ENCODE data around the gene CADM1. TPM values are rescaled to one million over a fixed set of nuclear protein-coding genes. Genes with fewer than 3 reads are reported as not detected.

CADM1 gene
- total RNA-seq, 2 experiments from 2014 or later: 0.52 to 0.80 TPM

- CTCF ChIA-PET: no interaction called here
- POLR2A ChIA-PET: no interaction called here
Observed at GRCh38 chr11:115411120-115411519, 93.1 kb downstream of the CADM1 start.

GRCh38 chr11:115409691-115410220 lies 94.5 kb downstream of the CADM1 start:
- ChIA-PET POLR2A (no interaction called here), CTCF (no interaction called here)

GRCh38 chr11:115409116-115409670 lies 95.0 kb downstream of the CADM1 start:
- ChIA-PET CTCF (no interaction called here), POLR2A (no interaction called here)

- ChIA-PET POLR2A (no interaction called here), CTCF (interaction anchor here (0.6 kb wide), 1 partner anchor 72 kb away, joined by 5 read pairs; no protein-coding TSS in a partner anchor)
Observed at GRCh38 chr11:115408036-115408921, 95.9 kb downstream of the CADM1 start.

GRCh38 chr11:115407496-115407895 lies 96.7 kb downstream of the CADM1 start:
- ChIA-PET POLR2A (no interaction called here), CTCF (interaction anchor here (0.6 kb wide), 1 partner anchor 72 kb away, joined by 5 read pairs; no protein-coding TSS in a partner anchor)

GRCh38 chr11:115406404-115406803 lies 97.8 kb downstream of the CADM1 start:
- POLR2A ChIA-PET: no interaction called here
- CTCF ChIA-PET: interaction anchor here (1.1 kb wide), 1 partner anchor 42 kb away, joined by 4 read pairs; no protein-coding TSS in a partner anchor

GRCh38 chr11:115398333-115399080 lies 105.7 kb downstream of the CADM1 start:
- ChIA-PET CTCF (no interaction called here), POLR2A (no interaction called here)

GRCh38 chr11:115396533-115396932 lies 107.7 kb downstream of the CADM1 start:
- POLR2A ChIA-PET: no interaction called here
- CTCF ChIA-PET: no interaction called here

- ChIA-PET POLR2A (no interaction called here), CTCF (no interaction called here)
Observed at GRCh38 chr11:115393950-115394349, 110.3 kb downstream of the CADM1 start.

GRCh38 chr11:115391598-115391997 lies 112.6 kb downstream of the CADM1 start:
- ChIA-PET CTCF (no interaction called here), POLR2A (no interaction called here)

- CTCF ChIA-PET: no interaction called here
- POLR2A ChIA-PET: no interaction called here
Observed at GRCh38 chr11:115391160-115391559, 113.1 kb downstream of the CADM1 start.

- ChIA-PET CTCF (no interaction called here), POLR2A (no interaction called here)
Observed at GRCh38 chr11:115390441-115390840, 113.8 kb downstream of the CADM1 start.

GRCh38 chr11:115389790-115390189 lies 114.4 kb downstream of the CADM1 start:
- CTCF ChIA-PET: no interaction called here
- POLR2A ChIA-PET: no interaction called here

GRCh38 chr11:115385226-115385625 lies 119.0 kb downstream of the CADM1 start:
- POLR2A ChIA-PET: no interaction called here
- CTCF ChIA-PET: interaction anchor here (0.5 to 0.7 kb wide), 2 partner anchors 123 to 332 kb away, joined by 3 to 4 read pairs; no protein-coding TSS in a partner anchor

- ChIA-PET POLR2A (no interaction called here), CTCF (no interaction called here)
Observed at GRCh38 chr11:115384236-115384635, 120.0 kb downstream of the CADM1 start.

GRCh38 chr11:115383431-115383830 lies 120.8 kb downstream of the CADM1 start:
- POLR2A ChIA-PET: no interaction called here
- CTCF ChIA-PET: no interaction called here

GRCh38 chr11:115379528-115379927 lies 124.7 kb downstream of the CADM1 start:
- POLR2A ChIA-PET: no interaction called here
- CTCF ChIA-PET: no interaction called here

GRCh38 chr11:115378557-115378956 lies 125.7 kb downstream of the CADM1 start:
- CTCF ChIA-PET: no interaction called here
- POLR2A ChIA-PET: no interaction called here

GRCh38 chr11:115377882-115378296 lies 126.3 kb downstream of the CADM1 start:
- ChIA-PET CTCF (no interaction called here), POLR2A (no interaction called here)

GRCh38 chr11:115368616-115369015 lies 135.6 kb downstream of the CADM1 start:
- ChIA-PET CTCF (no interaction called here), POLR2A (no interaction called here)

GRCh38 chr11:115366826-115367225 lies 137.4 kb downstream of the CADM1 start:
- ChIA-PET POLR2A (no interaction called here), CTCF (no interaction called here)

Data from activated CD8-positive, alpha-beta memory T cell treated with anti-CD3 and anti-CD28 coated beads for 36 hours (primary cell).